GM21360 (cell line): ENCODE measurements around the gene BCHE.

ENCODE experiments used
- ATAC-seq: cut with Tn5 transposase; IDR thresholded peaks from one replicate; pipeline ENCODE4 v1.9.1; 2021; ENCODE audit warnings: mild to moderate bottlenecking, moderate library complexity; ENCODE audit not compliant: unreplicated experiment

The BCHE gene

GRCh38 chr3:165837058-165837525 lies at the start of gene BCHE:
Gene BCHE (minus strand): TSS chr3:165837423. CDS start chr3:165831033, 6,390 bp downstream.
- ATAC-seq: no peak

DNA sequence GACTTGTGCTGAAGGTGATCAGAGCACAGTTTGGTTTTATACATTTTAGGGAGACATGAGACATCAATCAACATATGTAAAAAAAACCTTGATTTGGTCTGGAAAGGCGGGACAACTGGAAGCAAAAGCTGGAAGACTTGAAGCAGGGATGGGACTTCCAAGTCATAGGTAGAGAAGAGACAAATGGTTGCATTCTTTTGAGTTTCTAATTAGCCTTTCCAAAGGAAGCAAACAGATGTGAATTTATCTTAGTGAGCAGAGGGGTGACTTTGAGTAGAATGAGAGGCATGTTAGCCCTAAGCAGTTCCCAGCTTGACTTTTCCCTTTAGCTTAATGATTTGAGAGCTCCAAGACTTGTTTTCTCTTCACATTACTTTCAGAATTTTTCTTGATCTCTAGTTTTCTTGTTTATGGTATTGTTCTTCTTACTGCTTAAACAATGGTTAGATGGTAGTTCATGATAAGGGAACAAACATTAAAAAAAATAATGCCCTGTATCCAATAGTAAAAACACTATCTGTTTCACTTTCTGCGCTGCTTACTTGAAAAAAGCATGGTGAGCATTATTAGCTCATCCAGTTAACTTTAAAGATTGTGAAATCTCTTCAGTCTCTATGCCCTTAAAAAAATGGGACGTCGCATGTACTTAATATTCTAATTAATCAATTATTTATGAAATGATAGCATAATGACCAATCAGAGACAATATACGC lies 48.5 kb upstream of the BCHE start:
- ATAC-seq: no peak

DNA sequence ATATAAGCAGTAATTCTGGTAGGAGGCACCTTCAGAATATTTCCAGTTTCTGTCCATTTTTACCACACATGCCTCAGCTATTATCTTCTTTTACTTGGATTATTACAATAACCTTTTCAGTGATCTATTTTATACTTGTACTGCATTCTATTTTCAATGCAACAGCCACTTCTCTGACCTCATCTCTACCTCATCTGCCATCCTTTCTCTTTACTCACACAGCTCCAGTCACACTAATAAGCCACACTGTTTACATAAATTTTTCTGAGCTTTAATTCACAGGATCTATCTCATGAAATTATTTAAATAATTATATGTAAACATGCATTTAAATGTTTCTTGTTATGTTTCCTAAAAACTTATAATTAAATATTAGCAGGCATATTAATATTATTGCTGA lies 47.3 kb upstream of the BCHE start:
- ATAC-seq: no peak

DNA sequence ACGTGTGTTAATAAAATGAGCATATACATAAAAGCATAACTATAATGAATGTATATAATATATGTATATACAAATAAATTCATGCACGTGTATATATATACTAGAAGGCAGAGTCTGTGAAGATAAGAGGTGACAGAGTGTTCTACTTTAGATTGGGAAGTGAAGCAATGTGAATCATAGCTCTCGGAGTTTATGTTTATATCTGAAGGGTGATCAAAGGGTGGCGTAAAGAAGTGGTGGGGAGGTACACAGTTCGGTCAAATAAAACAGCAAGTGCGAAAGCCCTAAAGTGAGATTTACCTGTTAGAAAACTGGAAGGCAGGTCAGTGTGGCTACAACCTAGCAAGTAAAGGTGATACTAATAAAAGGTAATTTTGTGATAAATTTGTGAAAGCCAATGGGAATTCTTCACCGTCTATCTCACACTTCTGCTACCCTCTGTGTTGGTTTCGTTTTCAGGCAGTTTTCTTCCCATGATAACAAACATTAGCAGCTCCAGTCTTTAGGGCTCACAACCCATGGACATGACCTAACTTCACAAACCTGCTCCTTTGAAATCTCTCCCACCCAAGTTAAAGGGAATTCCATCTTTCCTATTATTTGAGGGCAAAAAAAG lies 46.7 kb upstream of the BCHE start:
- no peak for ATAC-seq

DNA sequence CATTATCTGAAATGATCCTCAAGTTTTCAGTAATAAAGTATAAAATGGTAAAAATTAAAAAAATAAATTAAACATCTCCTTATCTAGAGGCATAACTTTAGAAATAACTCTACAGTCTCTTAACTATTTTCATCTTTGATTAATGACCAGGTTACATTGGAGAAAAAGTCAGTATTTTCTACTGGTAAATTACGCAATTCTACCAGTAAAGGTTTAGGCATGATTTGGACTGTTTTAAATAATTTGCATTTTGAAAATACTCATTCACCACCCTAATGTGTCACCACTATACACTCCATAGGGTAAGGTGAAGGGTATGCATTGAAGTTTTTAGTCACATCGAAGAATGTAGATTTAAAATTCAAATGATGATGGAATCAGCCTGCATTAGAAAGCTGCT lies 45.9 kb upstream of the BCHE start:
- ATAC-seq: no peak

DNA sequence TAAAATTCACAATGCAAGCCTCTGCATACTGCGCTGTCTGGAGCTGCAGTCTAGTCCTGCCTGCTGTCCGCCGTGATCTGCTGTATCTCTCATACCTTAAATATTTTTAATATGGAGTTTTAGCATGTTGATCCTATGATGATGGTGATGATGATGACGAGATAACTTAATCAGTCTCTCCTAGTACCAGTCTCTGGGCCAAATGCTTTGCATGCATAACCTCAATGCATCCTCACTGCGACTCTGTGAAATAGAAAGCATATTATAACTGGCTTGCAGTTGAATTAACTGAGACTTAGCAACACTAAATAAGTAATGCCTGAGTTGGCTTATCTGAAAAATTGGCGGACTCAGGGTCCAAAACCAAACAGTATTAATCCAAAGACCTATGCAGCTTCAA lies 38.4 kb upstream of the BCHE start:
- no peak for ATAC-seq

GRCh38 chr3:165874663-165875489 lies 37.7 kb upstream of the BCHE start:
- ATAC-seq: no peak

DNA sequence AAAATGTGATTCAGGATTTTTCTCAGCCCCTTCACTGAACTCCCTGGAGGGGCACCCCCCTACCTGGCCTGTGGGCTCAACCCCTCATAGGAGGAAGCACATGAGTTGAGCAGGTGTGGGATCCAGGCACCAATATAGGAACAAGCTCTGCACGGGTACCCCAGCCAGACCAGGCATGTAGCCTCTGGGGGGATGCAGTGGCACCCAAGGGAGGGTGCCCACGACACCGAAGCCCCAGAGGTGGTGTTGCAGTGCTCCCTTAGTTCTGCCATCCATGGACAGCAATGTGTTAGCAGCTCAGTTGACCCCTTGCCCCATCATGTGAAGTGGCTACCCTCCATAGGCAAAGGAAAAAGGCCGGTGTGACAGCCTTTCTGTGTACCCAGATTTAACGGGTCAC lies 30.9 kb upstream of the BCHE start:
- ATAC-seq: no peak

GRCh38 chr3:165859061-165859460 lies 21.8 kb upstream of the BCHE start:
- no peak for ATAC-seq

DNA sequence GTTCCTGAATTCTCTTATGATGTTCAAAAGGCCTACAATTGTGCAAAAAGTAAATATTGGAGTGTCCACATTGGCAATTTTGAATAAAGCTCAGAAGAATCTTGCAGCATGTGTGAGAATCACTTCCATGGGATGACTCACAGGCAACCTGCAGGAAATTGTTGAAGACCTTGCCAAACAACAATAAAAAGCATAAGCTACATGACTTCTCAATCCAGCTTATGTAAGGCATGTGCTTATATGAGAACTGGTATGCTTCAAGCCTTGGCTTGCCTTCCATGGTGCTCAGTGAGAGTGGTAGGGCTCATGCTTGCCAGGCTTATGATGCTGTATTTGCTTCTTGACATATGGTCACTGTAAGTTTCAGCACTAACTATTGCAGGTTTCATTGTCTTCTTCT lies 18.4 kb upstream of the BCHE start:
- no peak for ATAC-seq

DNA sequence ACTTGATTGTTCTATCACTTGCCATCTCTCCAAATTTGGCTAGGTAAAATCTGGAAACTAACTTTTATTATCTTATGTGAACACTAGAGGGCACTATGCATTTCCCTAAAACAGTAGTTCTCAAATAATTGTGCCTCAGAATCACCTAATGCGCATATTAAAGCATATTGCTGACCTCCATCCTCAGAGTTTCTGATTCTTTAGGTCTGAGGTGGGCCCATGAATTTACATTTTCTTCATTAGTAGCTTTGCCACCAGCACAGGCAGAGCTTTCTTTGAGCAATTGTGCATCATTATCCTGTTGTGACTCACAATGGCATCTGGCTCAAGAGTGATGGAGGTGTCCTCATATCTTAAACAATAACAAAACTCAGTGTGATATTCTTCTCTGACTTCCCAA lies 17.5 kb upstream of the BCHE start:
- no peak for ATAC-seq

- no peak for ATAC-seq
These were observed 15.5 kb upstream of the BCHE start for GRCh38 chr3:165852711-165853110.

- no peak for ATAC-seq
These were observed 15.0 kb upstream of the BCHE start for GRCh38 chr3:165852191-165852590.

- no peak for ATAC-seq
These were observed 8.8 kb upstream of the BCHE start for GRCh38 chr3:165846056-165846455.

GRCh38 chr3:165839296-165840076 lies 2.3 kb upstream of the BCHE start:
- ATAC-seq: no peak

DNA sequence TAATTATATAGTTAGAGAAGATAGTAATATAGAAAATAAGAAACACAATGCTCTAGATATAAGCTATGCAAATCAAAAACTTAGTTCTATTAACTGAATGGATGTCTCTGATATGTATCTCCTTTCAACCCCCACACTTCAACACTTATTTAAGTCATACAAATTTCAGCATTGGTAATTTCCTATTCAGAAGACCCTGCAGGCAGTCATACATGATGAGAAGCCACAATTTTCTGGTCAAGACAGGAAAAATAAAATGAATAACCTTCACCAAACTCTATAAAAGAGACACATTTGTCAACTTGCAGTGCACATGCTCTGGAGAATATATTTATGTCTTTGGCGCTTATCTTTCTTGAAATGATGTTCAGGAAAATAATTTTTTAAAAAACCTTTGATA lies 578 bp upstream of the BCHE start:
- no peak for ATAC-seq

DNA sequence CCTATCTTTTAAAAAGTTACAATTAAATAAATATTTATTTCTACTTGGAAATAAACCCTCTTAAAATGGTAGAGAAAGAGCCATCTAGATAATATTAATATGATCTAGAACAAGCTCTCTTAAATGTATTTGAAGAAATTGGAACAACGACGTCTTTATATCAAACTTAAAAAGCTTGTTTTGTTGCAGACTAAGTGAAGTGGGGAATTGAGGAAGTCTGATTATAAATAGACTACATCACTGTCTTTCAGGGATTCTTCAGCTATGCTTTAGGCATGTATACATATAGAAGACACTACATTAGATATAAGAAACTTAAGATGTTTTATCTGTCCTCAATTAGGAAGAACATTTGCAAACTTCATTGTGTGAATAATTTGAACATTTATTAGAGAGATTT lies 1.8 kb downstream of the BCHE start:
- no peak for ATAC-seq

GRCh38 chr3:165830746-165831145 lies 6.5 kb downstream of the BCHE start:
- ATAC-seq: no peak

- ATAC-seq: no peak
These were observed 9.3 kb downstream of the BCHE start for GRCh38 chr3:165827883-165828282.

- no peak for ATAC-seq
These were observed 10.0 kb downstream of the BCHE start for GRCh38 chr3:165827233-165827632.

GRCh38 chr3:165820671-165821123 lies 16.5 kb downstream of the BCHE start:
- no peak for ATAC-seq
